HEK293 (cell line): ENCODE data around the gene ZNF853.

Experiments
- CTCF ChIA-PET: fragments of 350-600 bp; formaldehyde crosslinking; extraction: SDS; loops from one replicate; lab custom pipeline; 2021; ENCODE audit warnings: antibody characterized with exemption; lab: Yijun Ruan, JAX
- POLR2A ChIA-PET: fragments of 300-600 bp; formaldehyde crosslinking; extraction: SDS; loops from one replicate; lab custom pipeline; 2020; ENCODE audit warnings: antibody characterized with exemption, inconsistent platforms; lab: Yijun Ruan, JAX
- H3K27ac ChIP-seq: fragments of 200-500 bp; sonication (Bioruptor generic); 2 replicates; pipeline ENCODE4 v1.5.1; 2014; ENCODE audit warnings: low read depth, low read length, control low read depth, inconsistent platforms; ENCODE audit errors: extremely low read depth
- H3K36me3 ChIP-seq, 2 experiments: fragments of 200-500 bp in 1 of 2; sonication (Bioruptor generic) in 1 of 2; 1 replicate in 1 of 2; 2 replicates in 1 of 2; pipeline ENCODE4 v1.5.1; 2014 to 2017; ENCODE audit warnings: inconsistent platforms in 2 of 2, low read length in 2 of 2; ENCODE audit not compliant: control insufficient read depth in 2 of 2, insufficient read depth in 1 of 2
- H3K4me1 ChIP-seq: fragments of 200-500 bp; sonication (Bioruptor generic); 2 replicates; pipeline ENCODE4 v1.5.1; 2014; ENCODE audit warnings: mild to moderate bottlenecking, low read length, inconsistent platforms; ENCODE audit not compliant: control insufficient read depth, insufficient read depth
- H3K4me3 ChIP-seq: 2 replicates; pipeline ENCODE4 v1.5.1; 2011; ENCODE audit warnings: low read depth, mild to moderate bottlenecking, control low read depth, low read length, moderate library complexity
- H3K9me3 ChIP-seq: fragments of 200-500 bp; sonication (Bioruptor generic); 2 replicates; pipeline ENCODE4 v1.5.1; 2014; ENCODE audit warnings: low read depth, low read length, inconsistent platforms; ENCODE audit not compliant: control insufficient read depth, insufficient read depth
- EGR2 ChIP-seq: fragments of 450-650 bp; formaldehyde crosslinking; IDR thresholded peaks from 2 replicates; pipeline ENCODE4 v1.5.1; 2016; ENCODE audit warnings: low read depth, missing biosample characterization, missing genetic modification characterization
- FEZF1 ChIP-seq: fragments of 450-650 bp; formaldehyde crosslinking; IDR thresholded peaks from 2 replicates; pipeline ENCODE4 v1.5.1; 2016; ENCODE audit warnings: missing biosample characterization, missing genetic modification characterization
- GLIS2 ChIP-seq: fragments of 450-650 bp; formaldehyde crosslinking; IDR thresholded peaks from 2 replicates; pipeline ENCODE4 v1.5.1; 2016; ENCODE audit warnings: missing biosample characterization, missing genetic modification characterization
- KLF1 ChIP-seq: fragments of 450-650 bp; formaldehyde crosslinking; IDR thresholded peaks from 2 replicates; pipeline ENCODE4 v1.5.1; 2016; ENCODE audit warnings: missing biosample characterization, missing genetic modification characterization
- KLF10 ChIP-seq: fragments of 450-650 bp; IDR thresholded peaks from 2 replicates; pipeline ENCODE4 v1.5.1; 2018; ENCODE audit warnings: missing biosample characterization, mild to moderate bottlenecking, missing genetic modification characterization
- SP2 ChIP-seq: fragments of 450-650 bp; formaldehyde crosslinking; IDR thresholded peaks from 2 replicates; pipeline ENCODE4 v1.5.1; 2016; ENCODE audit warnings: missing biosample characterization, missing genetic modification characterization
- YY2 ChIP-seq: fragments of 450-650 bp; formaldehyde crosslinking; IDR thresholded peaks from 2 replicates; pipeline ENCODE4 v1.5.1; 2016; ENCODE audit warnings: missing biosample characterization, missing genetic modification characterization
- ZBTB17 ChIP-seq: fragments of 450-650 bp; formaldehyde crosslinking; IDR thresholded peaks from 2 replicates; pipeline ENCODE4 v1.5.1; 2016; ENCODE audit warnings: missing biosample characterization, missing genetic modification characterization
- ZBTB21 ChIP-seq: fragments of 450-650 bp; formaldehyde crosslinking; IDR thresholded peaks from 2 replicates; pipeline ENCODE4 v1.5.1; 2017; ENCODE audit warnings: missing biosample characterization, missing genetic modification characterization
- ZBTB44 ChIP-seq: fragments of 450-650 bp; IDR thresholded peaks from 2 replicates; pipeline ENCODE4 v1.5.1; 2018; ENCODE audit warnings: missing biosample characterization, mild to moderate bottlenecking, missing genetic modification characterization
- ZBTB7A ChIP-seq: fragments of 450-650 bp; formaldehyde crosslinking; IDR thresholded peaks from 2 replicates; pipeline ENCODE4 v1.5.1; 2016; ENCODE audit warnings: low read depth, missing biosample characterization, missing genetic modification characterization
- ZNF112 ChIP-seq: fragments of 450-650 bp; formaldehyde crosslinking; IDR thresholded peaks from 2 replicates; pipeline ENCODE4 v1.5.0; 2017; ENCODE audit warnings: missing biosample characterization, missing genetic modification characterization
- ZNF146 ChIP-seq: fragments of 450-650 bp; formaldehyde crosslinking; IDR thresholded peaks from 2 replicates; pipeline ENCODE4 v1.5.1; 2016; ENCODE audit warnings: missing biosample characterization, missing genetic modification characterization
- ZNF335 ChIP-seq: fragments of 450-650 bp; formaldehyde crosslinking; conservative IDR thresholded peaks from 2 replicates; pipeline ENCODE4 v1.5.1; 2016; ENCODE audit warnings: missing biosample characterization, missing genetic modification characterization
- ZNF391 ChIP-seq: fragments of 450-650 bp; formaldehyde crosslinking; IDR thresholded peaks from 2 replicates; pipeline ENCODE4 v1.5.1; 2016; ENCODE audit warnings: low read depth, missing biosample characterization, missing genetic modification characterization, borderline replicate concordance
- ZNF423 ChIP-seq: fragments of 450-650 bp; formaldehyde crosslinking; IDR thresholded peaks from 2 replicates; pipeline ENCODE4 v1.5.1; 2016; ENCODE audit warnings: missing biosample characterization, missing genetic modification characterization
- ZNF48 ChIP-seq: fragments of 450-650 bp; formaldehyde crosslinking; IDR thresholded peaks from 2 replicates; pipeline ENCODE4 v1.5.1; 2016; ENCODE audit warnings: missing biosample characterization, missing genetic modification characterization
- ZNF629 ChIP-seq: fragments of 450-650 bp; formaldehyde crosslinking; IDR thresholded peaks from 2 replicates; pipeline ENCODE4 v1.5.1; 2017; ENCODE audit warnings: missing biosample characterization, missing genetic modification characterization
- ZNF830 ChIP-seq: fragments of 450-650 bp; IDR thresholded peaks from 2 replicates; pipeline ENCODE4 v1.5.0; 2018; ENCODE audit warnings: missing biosample characterization, missing genetic modification characterization, low read depth, mild to moderate bottlenecking, moderate library complexity
- ZSCAN23 ChIP-seq: fragments of 450-650 bp; formaldehyde crosslinking; IDR thresholded peaks from 2 replicates; pipeline ENCODE4 v1.5.1; 2016; ENCODE audit warnings: missing biosample characterization, missing genetic modification characterization
- TF ChIP-seq, protein P1 (sequence below): fragments of 450-650 bp; formaldehyde crosslinking; IDR thresholded peaks from 2 replicates; pipeline ENCODE4 v1.5.1; 2016; ENCODE audit warnings: missing biosample characterization, missing genetic modification characterization
- TF ChIP-seq, protein P2 (sequence below): fragments of 450-650 bp; formaldehyde crosslinking; IDR thresholded peaks from 2 replicates; pipeline ENCODE4 v1.5.1; 2017; ENCODE audit warnings: missing biosample characterization, missing genetic modification characterization

Gene ZNF853

GRCh38 chr7:6637544-6638229 lies 22.3 kb downstream of the ZNF853 start (continued):
- TF ChIP-seq KLF10 (peak; percentile 67), GLIS2 (tag by site-specific recombination) (peak; percentile 71), KLF1 (tag by site-specific recombination) (peak; percentile 62), ZNF112 (no peak), ZNF48 (tag by site-specific recombination) (no peak), ZNF423 (tag by site-specific recombination) (peak; percentile 38; the same call in 1 of the 2 replicates), SP2 (tag by site-specific recombination) (peak; percentile 74), EGR2 (tag by site-specific recombination) (peak; percentile 28; the same call in 1 of the 2 replicates), ZNF335 (tag by site-specific recombination) (peak; percentile 85)
- TF ChIP-seq, protein P1, sequence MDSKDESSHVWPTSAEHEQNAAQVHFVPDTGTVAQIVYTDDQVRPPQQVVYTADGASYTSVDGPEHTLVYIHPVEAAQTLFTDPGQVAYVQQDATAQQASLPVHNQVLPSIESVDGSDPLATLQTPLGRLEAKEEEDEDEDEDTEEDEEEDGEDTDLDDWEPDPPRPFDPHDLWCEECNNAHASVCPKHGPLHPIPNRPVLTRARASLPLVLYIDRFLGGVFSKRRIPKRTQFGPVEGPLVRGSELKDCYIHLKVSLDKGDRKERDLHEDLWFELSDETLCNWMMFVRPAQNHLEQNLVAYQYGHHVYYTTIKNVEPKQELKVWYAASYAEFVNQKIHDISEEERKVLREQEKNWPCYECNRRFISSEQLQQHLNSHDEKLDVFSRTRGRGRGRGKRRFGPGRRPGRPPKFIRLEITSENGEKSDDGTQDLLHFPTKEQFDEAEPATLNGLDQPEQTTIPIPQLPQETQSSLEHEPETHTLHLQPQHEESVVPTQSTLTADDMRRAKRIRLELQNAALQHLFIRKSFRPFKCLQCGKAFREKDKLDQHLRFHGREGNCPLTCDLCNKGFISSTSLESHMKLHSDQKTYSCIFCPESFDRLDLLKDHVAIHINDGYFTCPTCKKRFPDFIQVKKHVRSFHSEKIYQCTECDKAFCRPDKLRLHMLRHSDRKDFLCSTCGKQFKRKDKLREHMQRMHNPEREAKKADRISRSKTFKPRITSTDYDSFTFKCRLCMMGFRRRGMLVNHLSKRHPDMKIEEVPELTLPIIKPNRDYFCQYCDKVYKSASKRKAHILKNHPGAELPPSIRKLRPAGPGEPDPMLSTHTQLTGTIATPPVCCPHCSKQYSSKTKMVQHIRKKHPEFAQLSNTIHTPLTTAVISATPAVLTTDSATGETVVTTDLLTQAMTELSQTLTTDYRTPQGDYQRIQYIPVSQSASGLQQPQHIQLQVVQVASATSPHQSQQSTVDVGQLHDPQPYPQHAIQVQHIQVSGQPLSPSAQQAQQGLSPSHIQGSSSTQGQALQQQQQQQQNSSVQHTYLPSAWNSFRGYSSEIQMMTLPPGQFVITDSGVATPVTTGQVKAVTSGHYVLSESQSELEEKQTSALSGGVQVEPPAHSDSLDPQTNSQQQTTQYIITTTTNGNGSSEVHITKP (tag by site-specific recombination): peak; percentile 35; the same call in 1 of the 2 replicates
- TF ChIP-seq, all 188 proteins: peak for 17

- ChIA-PET CTCF (no interaction called here), POLR2A (no interaction called here)
- H3K36me3 ChIP-seq: peaks cover 0 to 51% of the 10 kb centered on the region in 2 experiments; a peak in 2 of 3 replicates
- no peak overlapping the region for H3K27ac ChIP-seq
- H3K9me3 ChIP-seq: no peaks in the 10 kb centered on the region
- H3K4me1 ChIP-seq: no peaks in the 10 kb centered on the region
- no peak overlapping the region for H3K4me3 ChIP-seq
- TF ChIP-seq FEZF1 (tag by site-specific recombination): no peak
- no peak for TF ChIP-seq ZNF629 (tag by site-specific recombination)
- TF ChIP-seq ZBTB7A: no peak
- TF ChIP-seq ZBTB21 (tag by site-specific recombination): no peak
- no peak for TF ChIP-seq ZBTB17
- TF ChIP-seq GLIS2 (tag by site-specific recombination): no peak
- TF ChIP-seq YY2 (tag by site-specific recombination): no peak
- no peak for TF ChIP-seq ZSCAN23 (tag by site-specific recombination)
- TF ChIP-seq, protein P2, sequence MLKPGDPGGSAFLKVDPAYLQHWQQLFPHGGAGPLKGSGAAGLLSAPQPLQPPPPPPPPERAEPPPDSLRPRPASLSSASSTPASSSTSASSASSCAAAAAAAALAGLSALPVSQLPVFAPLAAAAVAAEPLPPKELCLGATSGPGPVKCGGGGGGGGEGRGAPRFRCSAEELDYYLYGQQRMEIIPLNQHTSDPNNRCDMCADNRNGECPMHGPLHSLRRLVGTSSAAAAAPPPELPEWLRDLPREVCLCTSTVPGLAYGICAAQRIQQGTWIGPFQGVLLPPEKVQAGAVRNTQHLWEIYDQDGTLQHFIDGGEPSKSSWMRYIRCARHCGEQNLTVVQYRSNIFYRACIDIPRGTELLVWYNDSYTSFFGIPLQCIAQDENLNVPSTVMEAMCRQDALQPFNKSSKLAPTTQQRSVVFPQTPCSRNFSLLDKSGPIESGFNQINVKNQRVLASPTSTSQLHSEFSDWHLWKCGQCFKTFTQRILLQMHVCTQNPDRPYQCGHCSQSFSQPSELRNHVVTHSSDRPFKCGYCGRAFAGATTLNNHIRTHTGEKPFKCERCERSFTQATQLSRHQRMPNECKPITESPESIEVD (tag by site-specific recombination): no peak
- no peak for TF ChIP-seq ZNF830
- no peak for TF ChIP-seq ZNF391 (tag by site-specific recombination)
- no peak for TF ChIP-seq ZNF146
- TF ChIP-seq ZBTB44 (tag by site-specific recombination): no peak
Measured at GRCh38 chr7:6639032-6639431, 23.6 kb downstream of the ZNF853 start.
